NCI-H524 treated with DMSO at 0.1 percent for 48 hours (cell line): ENCODE measurements around the gene SUSD2.
"Not testable (repeated sequence)": the region's sequence is repeated elsewhere in the genome, so short reads cannot be mapped to it uniquely, and the experiment has no call there.

ENCODE experiments used
- DNase-seq: peaks from one replicate; lab custom pipeline; 2025; lab: John Stamatoyannopoulos, UW

SUSD2 gene

DNA sequence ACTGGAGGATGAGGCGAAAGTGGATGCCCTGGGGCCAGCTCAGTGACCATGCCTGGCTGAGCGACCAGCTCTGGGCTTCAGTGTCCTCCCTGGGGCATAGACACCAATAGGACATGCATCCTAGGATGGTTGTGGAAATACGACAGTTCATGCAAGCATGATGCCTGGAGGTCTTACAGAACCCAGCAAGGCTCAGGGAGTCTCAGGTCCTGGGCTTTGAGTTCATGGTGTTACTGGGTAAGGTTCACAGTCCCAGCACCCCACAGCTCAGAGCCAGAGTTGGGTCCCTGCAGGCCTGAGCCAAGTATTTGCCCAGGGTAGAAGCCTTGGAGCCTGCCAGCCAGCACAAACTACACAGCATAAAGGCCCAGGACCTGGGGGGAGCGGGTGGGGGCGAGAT, 4.2 kb upstream of the SUSD2 start:
- DNase-seq = no peak

DNA sequence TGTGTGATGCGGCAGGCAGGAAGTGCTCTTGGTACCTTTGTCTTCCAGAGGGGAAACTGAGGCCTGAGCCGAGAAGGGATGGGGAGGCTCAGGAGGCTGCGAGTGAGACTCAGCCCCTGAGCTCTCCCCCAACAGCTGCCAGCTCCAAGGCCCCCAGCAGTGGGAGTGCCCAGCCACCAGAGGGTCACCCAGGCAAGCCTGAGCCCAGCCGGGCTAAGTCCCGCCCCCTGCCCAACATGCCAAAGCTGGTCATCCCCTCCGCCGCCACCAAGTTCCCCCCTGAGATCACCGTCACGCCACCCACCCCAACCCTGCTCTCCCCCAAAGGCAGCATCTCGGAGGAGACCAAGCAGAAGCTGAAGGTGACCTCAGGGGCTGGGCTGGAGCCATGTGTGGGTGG, 3.8 kb upstream of the SUSD2 start:
- no peak for DNase-seq

DNA sequence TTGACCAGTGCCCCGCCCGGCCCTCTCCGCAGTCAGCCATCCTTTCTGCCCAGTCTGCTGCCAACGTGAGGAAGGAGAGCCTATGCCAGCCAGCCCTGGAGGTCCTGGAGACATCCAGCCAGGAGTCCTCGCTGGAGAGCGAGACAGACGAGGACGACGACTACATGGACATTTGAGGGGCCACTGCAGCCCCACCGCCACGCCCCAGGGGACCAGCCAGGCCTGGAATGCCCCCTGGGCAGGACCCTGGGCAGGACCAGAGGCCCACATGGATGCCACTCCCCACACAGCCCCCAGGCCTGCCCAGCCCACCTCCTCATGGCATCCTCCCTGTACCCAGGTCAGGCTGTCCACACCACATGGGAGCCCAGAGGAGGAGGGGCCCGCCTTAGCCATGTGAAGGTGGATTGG, 3.3 kb upstream of the SUSD2 start:
- DNase-seq = no peak

DNA sequence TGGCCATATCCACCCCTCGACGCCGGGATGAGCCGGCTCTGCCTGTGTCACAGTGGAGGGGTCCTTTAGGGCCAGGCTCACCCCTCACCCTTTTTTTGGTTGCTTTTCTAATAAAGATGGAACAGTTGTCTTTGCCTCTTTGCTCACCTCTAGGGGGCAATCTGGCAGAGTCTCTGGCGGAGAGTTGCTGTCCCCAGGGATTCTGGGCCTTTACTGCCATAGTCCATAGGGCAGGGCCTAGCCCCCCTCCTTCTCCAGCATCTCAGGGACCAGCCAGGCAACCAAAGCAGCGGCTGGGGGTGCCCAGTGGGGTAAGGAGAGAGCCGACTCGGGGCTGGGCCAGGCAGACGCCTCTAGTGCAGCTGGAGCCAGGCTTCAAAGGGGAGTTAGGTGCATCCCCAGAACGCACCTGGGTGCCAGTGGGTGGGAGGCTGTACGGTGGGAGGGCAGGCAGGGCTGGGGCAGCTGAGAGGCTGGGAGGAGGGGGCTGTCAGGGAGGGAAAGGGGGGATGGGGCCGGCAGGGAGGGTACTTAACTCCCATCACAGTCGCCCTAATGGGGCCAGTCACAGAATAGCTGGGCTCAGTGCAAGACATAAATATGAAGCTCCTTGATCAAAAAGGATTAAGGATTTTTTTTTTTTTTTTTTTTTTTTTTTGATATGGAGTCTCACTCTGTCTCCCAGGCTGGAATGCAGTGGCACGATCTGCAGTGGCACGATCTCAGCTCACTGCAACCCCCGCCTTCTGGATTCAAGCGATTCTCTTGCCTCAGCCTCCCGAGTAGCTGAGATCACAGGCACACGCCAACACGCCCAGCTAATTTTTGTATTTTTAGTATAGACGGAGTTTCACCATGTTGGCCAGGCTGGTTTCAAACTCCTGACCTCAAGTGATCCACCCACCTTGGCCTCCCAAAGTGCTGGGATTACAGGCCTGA, 2.5 kb upstream of the SUSD2 start:
- DNase-seq = peak; percentile 52

DNA sequence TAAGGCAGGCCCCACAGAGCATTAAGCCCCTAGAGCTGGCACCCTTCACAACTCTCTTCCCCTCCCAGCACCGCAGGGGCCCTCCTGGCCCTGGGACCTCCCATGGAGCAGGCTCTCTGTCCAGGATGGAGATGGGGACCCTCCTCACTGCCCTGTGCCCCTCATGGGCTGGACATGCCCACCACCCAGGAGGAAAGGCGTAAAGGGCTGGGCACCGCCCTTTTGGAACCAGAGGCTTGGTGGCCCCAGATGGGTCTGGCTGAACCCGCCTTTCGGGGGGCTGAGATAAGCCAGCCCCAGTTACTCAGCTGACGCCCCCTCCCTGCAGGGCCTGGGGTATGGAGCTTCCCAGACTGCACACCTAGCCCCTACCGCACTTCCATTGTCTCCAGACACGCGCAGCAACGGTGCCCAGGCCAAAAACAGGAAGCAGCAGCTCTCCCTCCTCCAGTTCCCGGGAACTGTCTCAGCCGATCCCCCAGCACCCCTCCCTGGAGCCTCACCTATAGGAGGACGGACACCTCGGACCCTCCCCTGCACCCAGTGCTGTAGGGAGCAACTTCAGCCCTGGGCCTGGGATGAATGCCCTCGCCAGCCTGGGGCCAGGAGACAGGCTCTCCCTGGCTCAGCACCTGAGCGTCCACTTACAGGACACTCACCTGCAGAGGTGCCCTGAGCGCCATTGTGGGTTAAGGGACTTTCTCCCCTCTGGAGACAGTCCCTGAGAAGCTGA, 1.6 kb upstream of the SUSD2 start:
- no peak for DNase-seq

DNA sequence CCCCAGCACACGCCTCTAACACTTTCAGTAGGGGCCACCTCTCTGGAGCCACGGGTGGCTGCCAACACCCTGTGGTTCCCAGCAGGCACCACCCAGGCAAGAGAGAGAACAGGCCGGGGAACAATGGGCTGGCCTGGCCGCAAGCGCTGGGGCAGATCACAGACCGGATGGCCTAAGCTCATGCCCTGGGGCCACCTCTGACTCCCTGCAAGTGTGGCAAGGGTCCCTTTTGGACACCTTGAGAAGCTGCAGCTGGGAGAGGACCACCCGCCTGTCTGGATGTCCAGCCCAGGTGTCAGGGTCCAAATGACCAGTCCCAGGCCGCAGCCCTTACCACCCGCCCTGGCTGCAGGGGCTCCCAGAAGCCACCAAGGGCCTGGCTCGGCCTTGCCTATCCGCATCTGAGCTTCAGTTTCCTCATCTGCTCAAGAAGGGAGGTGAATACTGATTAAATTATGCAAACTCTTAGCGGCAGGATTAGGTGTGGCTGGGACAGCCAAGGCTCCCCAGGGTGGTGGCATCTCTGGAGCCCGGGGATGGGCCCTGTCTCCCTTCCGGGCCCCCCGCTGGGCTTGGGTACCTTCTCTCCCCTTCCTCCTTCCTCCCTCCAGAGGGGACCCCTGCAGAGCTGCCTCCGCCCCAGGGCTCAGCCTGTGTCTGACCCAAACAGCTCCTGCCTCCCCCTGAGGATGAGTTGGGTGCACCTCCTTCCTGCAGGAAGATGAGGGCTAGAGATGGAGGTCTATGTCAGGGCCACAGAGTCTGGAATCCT, 785 bp upstream of the SUSD2 start:
- no peak for DNase-seq

DNA sequence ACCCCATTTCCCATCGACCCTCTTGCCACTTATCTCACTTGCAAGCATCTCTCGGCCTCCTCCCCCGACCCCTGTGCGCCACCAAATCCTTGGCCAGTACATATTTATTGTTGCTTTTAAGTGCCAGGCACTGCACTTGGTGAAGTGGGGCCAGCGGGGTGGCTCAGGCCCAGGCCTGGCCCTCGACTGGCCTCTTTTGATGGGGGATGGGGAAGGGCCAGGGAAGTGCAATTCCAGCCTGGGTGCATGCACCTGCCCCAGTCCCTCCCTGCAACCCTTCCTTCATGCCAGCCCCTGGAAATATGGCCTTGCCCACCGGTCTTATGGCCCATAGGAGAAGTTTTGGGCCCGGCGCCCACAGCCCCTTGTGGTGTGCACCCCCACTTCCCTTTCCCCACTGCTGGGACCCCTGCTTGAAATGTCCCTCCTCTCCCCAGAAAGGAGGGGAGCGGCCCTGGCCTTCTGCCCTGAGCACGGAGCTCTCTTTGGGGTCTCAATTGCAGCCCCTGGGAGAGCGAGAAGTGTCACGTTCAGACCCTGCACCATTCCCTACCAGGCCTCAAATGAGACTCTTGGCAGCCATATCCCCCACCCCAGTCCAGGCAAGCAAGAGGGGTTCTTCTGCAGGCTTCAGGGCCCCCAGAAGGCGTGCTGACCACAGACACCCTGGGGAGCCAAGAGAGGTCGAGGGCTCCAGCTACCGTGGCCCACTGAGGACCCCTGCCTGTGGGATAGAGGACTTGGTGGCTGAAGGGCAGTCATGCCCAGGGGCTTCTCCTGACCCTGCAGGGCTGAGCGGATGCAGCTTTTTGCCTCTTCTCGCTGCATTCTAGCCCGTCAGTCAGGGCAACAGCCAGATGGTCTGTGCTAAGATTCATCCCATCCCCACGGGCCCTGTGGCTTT, 961 bp downstream of the SUSD2 start:
- DNase-seq = peak; percentile 42

DNA sequence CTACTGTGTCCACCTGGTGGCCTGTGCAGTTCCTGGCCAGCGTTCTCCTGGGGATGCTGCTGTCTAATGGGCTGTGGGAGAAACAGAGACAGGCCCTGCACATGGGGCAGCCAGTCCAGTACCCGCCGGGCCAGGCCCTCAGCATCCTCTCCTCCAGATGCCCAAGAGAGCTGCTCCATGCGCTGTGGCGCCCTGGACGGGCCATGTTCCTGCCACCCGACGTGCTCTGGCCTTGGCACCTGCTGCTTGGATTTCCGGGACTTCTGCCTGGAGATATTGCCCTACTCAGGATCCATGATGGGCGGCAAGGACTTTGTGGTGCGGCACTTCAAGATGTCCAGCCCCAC, 1.6 kb downstream of the SUSD2 start:
- not testable (repeated sequence) for DNase-seq

DNA sequence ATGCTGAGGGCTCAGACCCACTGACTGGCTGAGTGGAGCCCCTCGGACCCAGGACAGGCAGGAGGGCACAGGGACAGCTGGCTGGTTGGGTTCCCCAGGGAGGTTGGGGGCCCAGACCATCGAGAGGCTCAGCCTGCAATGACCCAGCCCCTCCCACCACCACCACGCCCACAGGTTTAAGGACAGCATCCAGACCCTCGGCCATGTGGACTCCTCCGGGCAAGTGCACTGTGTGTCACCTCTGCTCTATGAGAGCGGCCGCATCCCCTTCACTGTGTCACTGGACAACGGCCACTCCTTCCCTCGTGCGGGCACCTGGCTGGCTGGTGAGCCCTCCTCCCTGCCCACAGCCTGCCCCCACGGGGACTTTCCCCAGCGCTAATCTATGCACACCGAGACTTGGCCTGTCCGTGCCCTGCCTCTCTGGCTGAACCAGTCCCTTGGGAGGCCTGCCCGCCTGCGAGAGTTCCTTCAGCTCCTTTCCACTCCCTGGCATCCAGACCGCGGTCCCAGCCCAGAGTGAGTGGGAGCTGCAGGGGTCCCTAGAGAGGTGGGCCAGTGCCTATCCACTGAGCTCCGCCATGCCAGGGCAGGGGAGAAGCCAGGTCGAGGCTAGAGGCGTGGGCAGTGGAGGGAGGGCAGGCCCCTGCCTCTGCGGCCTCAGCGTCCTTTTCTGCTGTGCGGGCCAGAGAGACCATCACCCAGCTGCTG, 2.2 kb downstream of the SUSD2 start:
- DNase-seq = no peak

DNA sequence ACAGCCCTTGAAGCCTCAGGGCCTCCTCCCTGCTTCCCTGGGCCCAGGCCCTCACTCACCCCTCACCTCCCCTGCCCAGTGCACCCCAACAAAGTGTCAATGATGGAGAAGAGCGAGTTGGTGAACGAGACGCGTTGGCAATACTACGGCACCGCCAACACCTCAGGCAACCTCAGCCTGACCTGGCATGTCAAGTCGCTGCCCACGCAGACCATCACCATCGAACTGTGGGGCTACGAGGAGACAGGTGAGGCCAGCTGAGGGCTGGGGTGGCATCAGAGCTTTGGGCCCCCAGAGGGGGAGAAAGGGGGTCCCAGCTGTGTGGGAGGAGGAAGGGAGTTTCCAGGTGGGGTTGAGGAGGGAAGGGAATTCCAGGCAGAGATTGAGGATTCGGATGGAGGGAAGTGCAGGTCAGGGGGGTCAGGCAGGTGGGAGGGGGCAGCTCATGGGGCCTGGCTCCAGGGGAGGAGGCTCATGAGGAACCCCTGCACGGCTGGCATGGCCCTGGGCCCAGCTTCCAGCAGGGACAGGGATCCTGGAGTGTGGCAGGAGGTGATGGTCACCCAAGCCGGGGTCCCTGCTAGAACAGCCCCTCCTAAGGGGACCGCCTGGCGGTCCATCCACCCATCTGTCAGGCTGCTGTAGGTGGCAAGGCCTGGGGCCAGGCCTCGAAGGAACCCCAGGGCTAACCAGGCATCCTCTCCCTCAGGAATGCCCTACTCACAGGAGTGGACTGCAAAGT, 2.9 kb downstream of the SUSD2 start:
- no peak for DNase-seq

DNA sequence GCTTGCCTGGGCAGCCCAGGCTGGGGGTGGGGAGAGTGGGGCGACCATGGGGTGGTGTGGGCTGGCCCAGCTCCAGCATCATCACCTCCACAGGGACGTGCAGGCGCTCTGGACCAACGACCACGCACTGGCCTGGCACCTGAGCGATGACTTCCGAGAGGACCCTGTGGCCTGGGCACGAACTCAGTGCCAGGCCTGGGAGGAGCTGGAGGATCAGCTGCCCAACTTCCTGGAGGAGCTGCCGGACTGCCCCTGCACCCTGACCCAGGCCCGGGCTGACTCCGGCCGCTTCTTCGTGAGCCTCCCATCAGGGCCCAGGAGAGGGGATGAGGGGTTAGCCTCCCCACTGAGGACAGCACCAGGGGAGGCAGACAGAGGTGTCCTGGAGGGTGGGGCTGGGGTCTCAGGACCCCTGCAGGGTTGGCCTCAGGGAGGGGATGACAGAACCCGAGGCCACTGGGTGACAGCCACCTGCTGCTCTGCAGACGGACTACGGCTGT, 3.8 kb downstream of the SUSD2 start:
- no peak for DNase-seq

DNA sequence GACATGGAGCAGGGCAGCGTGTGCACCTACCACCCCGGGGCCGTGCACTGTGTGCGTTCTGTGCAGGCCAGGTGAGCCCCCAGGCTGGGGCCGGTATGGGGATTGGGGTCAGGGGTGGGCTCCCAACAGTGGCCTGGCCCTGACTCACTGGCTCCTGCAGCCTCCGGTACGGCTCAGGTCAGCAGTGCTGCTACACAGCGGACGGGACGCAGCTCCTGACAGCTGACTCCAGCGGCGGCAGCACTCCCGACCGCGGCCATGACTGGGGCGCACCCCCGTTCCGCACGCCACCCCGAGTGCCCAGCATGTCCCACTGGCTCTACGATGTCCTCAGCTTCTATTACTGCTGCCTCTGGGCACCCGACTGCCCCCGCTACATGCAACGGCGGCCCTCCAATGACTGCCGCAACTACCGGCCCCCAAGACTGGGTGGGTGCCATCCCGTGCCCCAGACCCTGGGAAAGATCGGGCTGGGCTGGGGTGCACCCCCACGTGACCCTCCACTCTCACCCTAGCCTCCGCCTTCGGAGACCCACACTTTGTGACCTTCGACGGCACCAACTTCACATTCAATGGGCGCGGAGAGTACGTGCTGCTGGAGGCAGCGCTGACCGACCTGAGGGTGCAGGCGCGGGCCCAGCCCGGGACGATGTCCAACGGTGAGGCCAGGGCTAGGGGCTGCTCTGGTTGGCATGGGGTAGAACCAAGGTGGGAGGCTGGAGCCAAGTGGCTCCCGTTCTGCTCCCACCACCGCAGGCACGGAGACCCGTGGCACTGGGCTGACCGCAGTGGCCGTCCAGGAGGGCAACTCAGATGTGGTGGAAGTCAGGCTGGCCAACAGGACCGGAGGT, 4.4 kb downstream of the SUSD2 start:
- no peak for DNase-seq

DNA sequence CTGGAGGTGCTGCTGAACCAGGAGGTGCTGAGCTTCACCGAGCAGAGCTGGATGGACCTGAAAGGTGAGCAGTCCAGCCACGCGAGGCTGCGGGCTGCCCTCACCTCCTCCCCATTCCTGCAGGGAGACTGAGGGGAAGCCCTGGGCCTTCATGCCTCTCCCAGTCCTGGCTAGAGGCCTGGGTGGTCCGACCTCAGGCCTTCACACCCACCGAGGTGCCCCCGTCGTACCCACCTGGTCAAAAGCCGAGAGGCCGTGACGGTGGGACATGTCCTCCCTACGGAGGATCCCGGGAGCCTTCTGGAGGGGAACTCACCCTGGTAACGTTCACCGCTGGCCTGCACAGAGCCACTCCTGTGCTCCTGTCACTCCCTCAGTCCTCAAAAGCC, 5.1 kb downstream of the SUSD2 start:
- no peak for DNase-seq

DNA sequence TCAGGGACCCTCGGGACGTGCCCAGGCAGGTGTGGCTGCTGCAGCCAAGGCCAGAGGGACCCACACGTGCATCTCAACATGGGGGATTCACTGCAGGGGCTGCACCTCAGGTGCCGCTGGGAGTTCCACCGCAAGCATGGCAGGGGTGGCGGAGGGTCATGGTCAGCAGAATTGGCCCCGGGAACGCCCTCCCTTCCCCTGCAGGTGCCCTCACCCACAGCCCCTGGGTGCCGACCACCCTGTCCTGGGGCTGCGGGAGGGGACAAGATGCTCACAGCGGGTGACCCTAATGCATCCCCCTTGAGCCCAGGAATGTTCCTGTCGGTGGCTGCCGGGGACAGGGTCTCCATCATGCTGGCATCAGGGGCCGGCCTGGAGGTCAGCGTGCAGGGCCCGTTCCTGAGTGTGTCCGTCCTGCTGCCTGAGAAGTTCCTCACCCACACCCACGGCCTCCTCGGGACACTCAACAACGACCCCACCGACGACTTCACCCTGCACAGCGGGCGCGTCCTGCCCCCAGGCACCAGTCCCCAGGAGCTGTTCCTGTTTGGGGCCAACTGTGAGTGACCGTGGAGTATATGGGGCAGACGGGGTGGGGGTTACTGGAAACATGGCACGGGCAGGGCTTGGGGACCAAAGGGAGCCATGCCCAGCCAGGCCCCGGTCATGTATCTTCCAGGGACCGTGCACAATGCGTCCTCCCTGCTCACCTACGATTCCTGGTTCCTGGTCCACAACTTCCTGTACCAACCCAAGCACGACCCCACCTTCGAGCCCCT, 5.8 kb downstream of the SUSD2 start:
- DNase-seq = no peak

DNA sequence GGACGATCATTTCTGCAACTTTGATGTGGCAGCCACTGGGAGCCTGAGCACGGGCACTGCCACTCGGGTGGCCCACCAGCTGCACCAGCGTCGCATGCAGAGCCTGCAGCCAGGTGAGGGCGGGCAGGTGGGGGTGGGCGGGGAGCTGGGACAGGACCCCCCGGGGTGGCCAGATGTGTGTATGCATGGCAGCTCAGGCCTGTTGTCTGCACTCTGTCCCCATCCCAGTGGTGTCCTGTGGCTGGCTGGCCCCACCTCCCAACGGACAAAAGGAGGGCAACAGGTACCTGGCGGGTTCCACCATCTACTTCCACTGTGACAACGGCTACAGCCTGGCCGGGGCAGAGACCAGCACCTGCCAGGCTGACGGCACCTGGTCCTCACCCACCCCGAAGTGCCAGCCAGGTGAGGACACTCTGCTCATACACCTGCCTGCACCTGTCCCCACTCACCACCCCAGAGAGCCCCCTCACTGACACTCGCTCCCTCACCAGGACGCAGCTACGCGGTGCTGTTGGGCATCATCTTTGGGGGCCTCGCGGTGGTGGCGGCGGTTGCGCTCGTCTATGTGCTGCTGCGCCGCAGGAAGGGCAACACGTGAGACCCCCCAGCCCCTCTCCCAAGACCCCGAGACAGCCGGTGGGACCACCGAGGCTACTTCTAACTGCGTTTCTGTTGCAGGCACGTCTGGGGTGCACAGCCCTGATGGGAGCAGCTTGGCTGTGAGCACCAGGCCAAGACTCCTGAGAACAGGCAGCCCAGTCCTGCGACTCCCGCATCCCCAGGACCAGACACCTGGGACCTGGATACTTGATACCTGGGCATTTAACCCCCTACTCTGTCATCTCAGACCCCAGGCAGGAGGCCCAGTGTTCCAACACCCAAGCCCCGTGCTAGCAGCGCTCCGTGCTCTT, 6.7 kb downstream of the SUSD2 start:
- DNase-seq = no peak

DNA sequence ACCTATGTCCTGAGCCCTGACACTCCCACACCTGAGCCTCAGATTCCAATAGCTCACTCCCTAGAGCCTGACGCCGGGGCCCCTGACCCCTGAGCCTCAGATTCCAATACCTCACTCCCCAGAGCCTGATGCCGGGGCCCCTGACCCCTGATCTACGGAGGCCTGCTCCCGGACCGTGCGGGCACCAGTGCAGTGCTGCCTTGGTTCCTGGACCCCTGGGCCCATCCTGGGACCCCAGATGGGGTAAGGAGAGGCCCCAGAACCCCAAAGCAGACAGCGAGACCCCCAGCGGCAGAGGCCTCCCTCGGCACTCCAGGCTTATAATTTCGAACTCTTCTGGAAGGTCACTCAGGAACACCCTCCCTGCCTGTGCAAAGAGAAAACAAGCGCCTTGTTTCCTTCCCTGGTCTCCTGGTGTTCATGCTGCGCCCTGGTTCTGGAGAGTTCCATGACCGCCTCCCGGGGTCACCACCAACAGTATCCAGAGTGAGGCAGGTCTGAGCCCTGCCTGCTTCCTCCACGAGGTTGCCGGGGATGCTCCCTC, 7.5 kb downstream of the SUSD2 start:
- no peak for DNase-seq
